GM12891 (cell line): ENCODE results near the gene TGFBRAP1.

Experiments used
- POLR2A ChIP-seq: IDR thresholded peaks from 2 replicates; pipeline ENCODE4 v1.6.1; 2011; ENCODE audit warnings: low read depth, low read length, control low read depth
- POLR2AphosphoS5 ChIP-seq: IDR thresholded peaks from 2 replicates; pipeline ENCODE4 v1.6.1; 2011; ENCODE audit warnings: low read depth, low read length, control low read depth
- TAF1 ChIP-seq: IDR thresholded peaks from 2 replicates; pipeline ENCODE4 v1.6.1; 2011; ENCODE audit warnings: low read depth, low read length, control low read depth

DNA sequence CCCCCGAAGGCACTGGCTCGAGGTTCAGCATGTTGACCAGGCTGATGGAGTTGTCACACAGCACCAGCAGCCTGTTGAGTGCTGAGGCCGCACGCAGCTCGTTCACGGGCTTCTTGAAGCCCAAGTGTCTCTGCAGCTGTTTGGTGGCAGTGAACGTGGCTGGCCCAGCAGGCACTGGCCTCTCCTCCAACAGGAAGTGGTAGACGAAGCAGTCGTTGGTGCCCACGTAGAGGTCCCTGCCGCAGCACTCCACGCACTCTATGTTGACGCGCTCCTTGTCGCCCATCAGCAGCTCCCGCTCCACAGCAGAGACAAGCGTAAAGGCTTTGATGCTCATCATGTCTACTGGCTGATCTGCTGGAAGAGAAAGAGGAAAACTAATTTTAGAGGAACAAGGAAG lies 21.6 kb downstream of the TGFBRAP1 start:
- no peak for TF ChIP-seq POLR2AphosphoS5
- no peak for TF ChIP-seq TAF1
- TF ChIP-seq POLR2A = no peak
